ENCODE data around the gene KREMEN2.

KREMEN2 gene

GRCh38 chr16:2966808-2967191 lies 2.7 kb downstream of the KREMEN2 start:
- DNase-seq = no peak

DNA sequence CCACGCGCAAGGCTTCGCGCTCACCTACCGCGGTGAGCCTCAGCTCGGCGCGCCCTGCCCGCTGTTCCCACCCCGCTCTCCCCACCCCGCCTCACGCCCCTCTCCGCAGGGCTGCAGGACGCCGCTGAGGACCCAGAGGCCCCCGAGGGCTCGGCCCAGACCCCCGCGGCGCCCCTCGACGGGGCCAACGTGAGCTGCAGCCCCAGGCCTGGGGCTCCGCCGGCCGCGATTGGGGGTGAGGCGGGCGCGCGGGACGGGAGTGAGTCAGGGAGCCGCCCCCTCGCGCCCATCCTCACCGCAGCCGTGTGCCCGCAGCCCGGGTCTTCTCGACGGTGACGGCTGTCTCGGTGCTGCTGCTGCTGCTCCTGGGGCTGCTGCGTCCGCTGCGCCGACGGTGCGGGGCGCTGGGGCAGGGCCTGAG lies 3.1 kb downstream of the KREMEN2 start:
- DNase-seq = no peak

DNA sequence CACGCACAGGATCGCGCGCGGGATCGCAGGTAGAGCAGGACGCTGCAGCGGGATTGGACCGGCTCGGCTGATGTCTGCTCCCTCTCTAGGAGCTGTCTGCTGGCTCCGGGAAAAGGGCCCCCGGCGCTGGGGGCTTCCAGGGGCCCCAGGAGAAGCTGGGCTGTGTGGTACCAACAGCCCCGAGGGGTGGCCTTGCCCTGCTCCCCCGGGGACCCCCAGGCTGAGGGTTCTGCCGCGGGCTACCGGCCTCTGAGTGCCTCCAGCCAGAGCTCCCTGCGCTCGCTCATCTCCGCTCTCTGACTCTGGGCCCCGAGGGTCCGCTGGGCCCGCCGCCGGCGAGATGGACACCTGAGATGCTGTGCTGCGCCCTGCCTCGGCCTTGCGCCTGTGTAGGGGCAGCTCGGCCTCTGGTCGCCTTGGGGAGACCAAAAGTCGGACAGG lies 3.7 kb downstream of the KREMEN2 start:
- DNase-seq = no peak

- no peak for DNase-seq
These were observed 4.3 kb downstream of the KREMEN2 start for GRCh38 chr16:2968368-2968737.

DNA sequence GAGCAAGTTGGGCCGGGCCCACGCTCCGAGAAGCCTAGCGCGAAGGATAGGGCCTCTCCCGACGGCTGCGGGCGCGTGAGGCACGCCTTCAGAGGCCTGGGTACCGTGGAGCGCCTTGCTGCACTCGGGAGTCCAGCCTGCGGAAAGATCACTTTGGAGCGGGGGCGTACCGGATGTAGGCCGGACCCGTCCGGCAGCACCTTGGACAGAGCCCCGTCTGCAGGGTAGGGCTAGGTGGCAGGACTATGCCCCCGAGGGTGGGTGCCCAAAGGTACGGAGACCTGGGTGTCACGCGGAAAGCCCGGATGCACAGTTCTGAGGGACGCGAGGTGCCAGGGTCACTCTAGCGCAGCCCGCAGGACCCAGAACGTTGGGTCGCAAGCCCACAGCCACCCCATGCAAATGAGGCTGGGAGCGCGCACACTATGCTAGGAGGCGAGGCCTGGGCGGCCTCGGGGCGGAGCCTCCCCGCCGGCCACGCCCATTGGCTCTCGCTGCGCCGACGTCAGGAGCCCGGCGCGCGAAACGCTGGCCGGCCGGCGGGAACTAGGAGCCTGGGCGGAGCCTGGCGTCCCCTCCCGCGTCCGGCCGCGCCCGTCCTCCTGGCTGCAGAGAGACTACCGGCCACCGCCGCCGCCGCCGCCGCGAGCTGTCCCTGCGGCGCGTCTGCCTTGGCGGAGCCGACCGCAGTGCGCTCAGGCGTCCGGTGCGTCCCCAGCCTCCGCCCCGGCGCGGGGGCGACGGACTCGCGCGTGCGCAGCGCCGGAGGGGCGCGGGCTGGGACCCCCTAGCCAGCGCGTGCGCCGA lies 4.9 kb downstream of the KREMEN2 start, which contains the start of gene PAQR4:
PAQR4 (plus strand) TSS at position 611 of the 807 bp plus-strand sequence. CDS start 327 bp downstream, outside the sequence.
- peak; percentile 37 to 52 (median 47) for DNase-seq

- DNase-seq = peak in 3 of 4 experiments; percentile 25 to 47 (median 34)
These were observed 5.8 kb downstream of the KREMEN2 start for GRCh38 chr16:2969545-2970521.

GRCh38 chr16:2970563-2970962 lies 6.5 kb downstream of the KREMEN2 start:
- no peak for DNase-seq

DNA sequence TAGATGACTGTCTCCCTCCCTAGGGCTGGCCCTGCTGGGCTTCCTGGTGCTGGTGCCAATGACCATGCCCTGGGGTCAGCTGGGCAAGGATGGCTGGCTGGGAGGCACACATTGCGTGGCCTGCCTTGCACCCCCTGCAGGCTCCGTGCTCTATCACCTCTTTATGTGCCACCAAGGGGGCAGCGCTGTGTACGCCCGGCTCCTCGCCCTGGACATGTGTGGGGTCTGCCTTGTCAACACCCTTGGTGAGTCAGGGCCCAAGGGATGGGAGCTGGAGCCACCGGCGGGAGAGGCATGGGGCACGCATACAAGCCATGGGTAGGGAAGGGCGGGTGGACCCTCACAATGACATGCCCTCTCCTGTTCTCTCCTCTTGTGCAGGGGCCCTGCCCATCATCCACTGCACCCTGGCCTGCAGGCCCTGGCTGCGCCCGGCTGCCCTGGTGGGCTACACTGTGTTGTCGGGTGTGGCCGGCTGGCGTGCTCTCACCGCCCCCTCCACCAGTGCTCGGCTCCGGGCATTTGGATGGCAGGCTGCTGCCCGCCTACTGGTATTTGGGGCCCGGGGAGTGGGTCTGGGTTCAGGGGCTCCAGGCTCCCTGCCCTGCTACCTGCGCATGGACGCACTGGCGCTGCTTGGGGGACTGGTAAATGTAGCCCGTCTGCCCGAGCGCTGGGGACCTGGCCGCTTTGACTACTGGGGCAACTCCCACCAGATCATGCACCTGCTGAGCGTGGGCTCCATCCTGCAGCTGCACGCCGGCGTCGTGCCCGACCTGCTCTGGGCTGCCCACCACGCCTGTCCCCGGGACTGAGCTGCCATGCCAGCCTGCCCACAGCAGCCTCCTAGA lies 7.3 kb downstream of the KREMEN2 start:
- no peak for DNase-seq

DNA sequence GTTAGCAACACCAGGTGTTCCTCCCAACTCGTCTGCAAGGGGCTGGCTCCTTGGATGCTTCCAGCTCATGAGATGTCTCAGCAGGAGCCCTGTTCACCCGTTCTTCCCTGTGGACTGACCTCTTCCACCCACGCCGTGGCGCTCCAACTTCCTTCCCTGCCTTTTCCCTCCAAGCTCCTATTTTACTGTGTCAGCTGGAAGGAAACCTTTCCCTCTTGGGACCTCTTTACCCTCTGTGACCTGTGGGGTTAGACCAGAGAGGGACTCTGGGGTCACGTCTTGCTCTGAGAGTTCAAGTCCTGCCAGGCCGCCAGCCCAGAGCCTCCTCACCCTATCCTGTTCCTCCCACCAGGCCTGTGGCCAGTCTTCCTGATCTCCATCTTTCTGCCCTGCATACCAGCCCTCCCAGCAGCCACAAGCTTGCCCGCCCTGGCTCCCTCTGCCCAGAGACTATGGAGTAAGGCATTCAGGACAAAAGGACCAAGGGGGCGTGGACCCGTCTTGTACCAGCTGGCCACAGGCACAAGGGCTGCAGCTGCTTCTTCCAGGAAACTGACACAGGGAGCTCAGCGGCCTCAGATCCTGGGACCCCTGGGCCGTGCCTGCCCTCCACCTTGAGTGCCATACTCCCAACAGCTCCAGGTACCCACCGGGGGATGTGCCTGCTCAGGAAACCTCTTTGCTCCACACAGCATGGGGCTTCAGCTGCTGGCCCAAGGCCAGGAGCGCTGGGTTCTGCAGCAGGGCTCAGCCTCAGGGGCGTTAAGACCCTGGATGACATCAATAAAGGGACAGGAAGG lies 8.1 kb downstream of the KREMEN2 start:
- no peak for DNase-seq

GRCh38 chr16:2973093-2973492 lies 9.0 kb downstream of the KREMEN2 start:
- DNase-seq = no peak

DNA sequence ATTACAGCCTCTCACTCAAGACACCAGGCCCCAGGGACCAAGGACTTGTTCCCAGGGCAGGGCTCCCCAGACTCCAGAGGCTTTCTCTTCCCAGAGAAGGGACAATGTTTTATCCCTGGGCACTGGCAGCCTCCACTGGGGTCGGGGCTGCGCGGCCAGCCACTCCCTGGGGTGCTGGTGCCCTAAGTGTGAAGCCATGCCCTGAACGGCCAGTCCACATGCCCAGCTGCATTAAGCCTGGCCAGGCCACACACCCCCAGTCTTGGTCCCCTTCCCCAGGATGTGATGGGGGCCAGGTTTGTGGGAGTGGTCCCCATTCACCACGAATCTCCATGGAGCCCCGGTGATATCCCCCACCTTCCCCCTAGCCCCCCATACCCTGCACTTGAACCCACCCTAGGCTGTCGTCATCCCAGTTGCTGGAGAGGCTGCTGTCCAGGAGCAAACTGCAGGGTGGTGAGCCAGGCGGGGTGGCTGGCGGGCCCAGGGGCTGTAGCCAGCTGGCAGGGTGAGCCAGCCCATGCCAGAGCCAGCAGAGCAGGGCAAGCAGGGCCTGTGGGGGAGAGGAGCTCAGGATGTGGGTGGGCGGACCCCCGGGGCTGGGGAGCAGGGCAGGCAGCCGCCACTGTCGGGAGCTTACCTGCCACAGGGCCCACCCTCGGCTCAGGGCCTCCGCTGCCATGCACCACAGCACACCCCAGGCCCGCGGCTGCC lies 9.7 kb downstream of the KREMEN2 start:
- no peak for DNase-seq

DNA sequence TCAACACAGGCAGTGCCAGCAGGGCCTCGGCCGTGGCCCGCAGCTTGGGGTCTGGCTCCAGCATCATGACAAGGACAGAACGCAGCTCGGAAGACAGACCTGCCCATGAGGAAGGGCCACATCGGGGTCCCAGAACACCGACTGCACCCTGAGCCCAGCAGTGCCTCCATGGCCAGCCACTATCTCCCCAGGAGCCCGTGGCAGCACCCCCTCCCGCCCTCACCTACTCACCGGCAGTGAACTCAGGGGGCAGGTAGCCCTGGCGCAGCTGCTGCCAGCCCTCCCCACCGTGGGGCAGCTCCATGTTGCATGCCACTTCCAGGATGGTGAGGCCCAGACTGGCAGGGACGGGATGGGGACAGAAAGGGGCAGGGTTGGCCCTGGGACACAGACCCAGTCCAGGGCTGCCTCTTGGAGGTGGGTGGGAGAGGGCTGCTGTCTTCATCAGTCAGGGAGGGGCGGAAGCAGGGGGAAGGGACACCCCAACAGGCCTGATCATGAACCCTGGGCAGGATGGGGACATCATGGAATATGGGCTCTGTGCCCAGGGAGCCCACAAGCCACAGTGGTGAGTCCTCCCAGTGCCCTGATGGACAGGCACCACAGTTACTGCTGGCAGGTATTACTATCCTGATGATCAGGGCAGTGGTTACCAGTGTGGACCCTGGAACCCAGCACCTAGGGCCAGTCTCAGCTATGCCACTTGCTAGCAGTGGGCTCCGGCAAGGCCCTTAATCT lies 10.4 kb downstream of the KREMEN2 start:
- DNase-seq = no peak

DNA sequence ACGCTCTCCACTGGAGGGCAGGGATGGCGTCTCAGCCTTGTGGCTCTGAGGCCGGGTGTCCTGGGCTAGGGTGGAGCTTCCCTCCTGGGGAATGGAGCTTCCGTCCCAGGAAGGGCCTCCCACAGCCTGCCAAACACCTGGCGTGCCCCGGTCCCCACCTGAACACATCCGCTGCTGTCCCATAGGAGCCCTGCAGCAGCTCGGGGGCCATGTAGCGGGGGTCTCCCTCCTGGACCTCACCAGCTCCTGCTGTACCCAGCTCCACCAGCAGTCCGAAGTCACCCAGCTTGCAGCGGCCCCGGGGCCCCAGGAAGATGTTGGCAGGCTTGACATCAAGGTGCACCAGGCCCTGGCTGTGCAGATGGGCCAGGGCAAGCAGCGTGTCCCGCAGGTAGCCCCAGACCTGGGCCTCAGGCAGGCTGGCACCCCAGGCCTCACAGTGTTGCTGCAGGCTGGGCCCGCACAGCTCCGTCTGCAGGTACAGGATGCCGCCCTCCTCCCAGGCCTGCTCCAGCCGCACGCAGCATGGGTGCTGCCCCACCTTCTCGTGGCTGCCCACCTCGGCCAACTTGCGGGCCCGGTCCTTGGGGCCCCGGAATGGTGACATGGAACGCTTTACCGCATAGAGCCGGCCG lies 11.2 kb downstream of the KREMEN2 start:
- DNase-seq = no peak

GRCh38 chr16:2976201-2976600 lies 12.1 kb downstream of the KREMEN2 start:
- DNase-seq = no peak

GRCh38 chr16:2976673-2977072 lies 12.6 kb downstream of the KREMEN2 start:
- DNase-seq = no peak

GRCh38 chr16:2977440-2977839 lies 13.4 kb downstream of the KREMEN2 start:
- DNase-seq = no peak

DNA sequence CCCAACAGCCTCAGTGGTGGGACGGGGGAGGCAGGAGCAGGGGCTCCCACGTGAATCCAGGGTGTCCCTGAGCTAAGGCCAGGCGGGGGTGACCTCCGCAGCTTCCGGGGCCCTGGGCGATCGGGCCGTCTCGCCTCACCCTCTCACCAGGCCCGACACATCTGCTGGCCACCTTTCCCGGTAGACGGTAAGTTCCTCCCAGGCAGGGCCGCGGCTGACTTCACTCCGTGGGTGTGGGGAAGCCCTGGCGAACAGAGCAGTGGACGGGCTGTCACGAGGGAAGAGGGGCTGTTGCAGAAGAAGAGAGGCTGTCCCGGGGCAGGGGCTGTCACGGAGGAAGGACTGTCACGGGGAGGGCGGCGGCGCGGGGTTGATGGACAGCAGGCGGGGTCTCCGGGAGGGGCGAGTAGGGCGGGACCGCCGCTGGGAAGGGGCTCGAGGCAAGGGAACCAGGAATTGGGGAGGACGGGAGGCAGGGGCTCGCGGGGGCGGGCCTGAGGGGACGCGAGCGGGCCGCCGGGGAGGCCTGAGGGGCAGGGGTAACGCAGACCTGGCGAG lies 15.7 kb downstream of the KREMEN2 start:
- DNase-seq = no peak

- DNase-seq = peak; percentile 88 to 92 (median 90)
These were observed 16.4 kb downstream of the KREMEN2 start, which contains the start of gene PKMYT1 for GRCh38 chr16:2980227-2981176. PKMYT1 (minus strand) TSS chr16:2980446; CDS start chr16:2979657, 789 bp downstream.
